ENCODE results near the gene SLC39A1. TPM values are rescaled to one million over a fixed set of nuclear protein-coding genes. Genes with fewer than 3 reads are reported as not detected.

Gene SLC39A1
- total and polyA plus RNA-seq, 2 of the 4 experiments (the other 2 are of a cell fraction), result 89.1 to 97.7 TPM

- Histone ChIP-seq H2AFZ (replicated peaks; ENCODE audit: low read length, poor library complexity) (peak overlapping the region; percentile 98), H3K56ac (ENCODE audit: extremely low read depth, insufficient read depth, low read length) (peak overlapping the region; percentile 62; the same call in 1 of the 2 replicates), H3K23ac (ENCODE audit: low read depth, low read length) (peak overlapping the region; percentile 98), H2AK9ac (replicated peaks; ENCODE audit: low read depth, low read length, poor library complexity) (peak overlapping the region; percentile 99), H3K14ac (replicated peaks; ENCODE audit: low read depth, low read length) (peak overlapping the region; percentile 97), H3K27ac (ENCODE audit: insufficient read depth, low read length) (peak overlapping the region; percentile 92), H3K79me1 (ENCODE audit: low read depth in 1 of 2, low read length in 2 of 2) (peaks cover 9 to 63% of the 10 kb centered on the region in 2 experiments), H3K9me1 (ENCODE audit: insufficient read depth, low read length) (peaks cover 13% of the 10 kb centered on the region; the same call in 1 of the 2 replicates), H3K27me3 (ENCODE audit: control insufficient read depth, insufficient read depth, low read length) (no peaks in the 10 kb centered on the region), H3K4ac (ENCODE audit: low read depth, low read length) (peak overlapping the region; percentile 96), H2BK15ac (ENCODE audit: low read depth, low read length) (no peak overlapping the region), H3K4me3 (ENCODE audit: insufficient read depth, low read depth, low read length) (peak overlapping the region; percentile 76), H3K18ac (ENCODE audit: low read depth, low read length) (peak overlapping the region; percentile 64), H4K8ac (ENCODE audit: low read depth in 2 of 2, low read length in 2 of 2) (peak overlapping the region; percentile 70 to 92; a peak in 3 of 4 replicates), H3K4me2 (ENCODE audit: low read depth, low read length) (peak overlapping the region; percentile 92), H3K36me3 (ENCODE audit: control insufficient read depth, insufficient read depth, low read length) (peaks cover 13% of the 10 kb centered on the region; the same call in 1 of the 2 replicates), H4K5ac (ENCODE audit: low read depth, low read length) (peak overlapping the region; percentile 78), H2BK5ac (ENCODE audit: low read depth, low read length, poor library complexity, severe bottlenecking) (peak overlapping the region; percentile 92), H2AK5ac (ENCODE audit: low read depth, low read length) (peak overlapping the region; percentile 96), H3K9ac (ENCODE audit: low read depth, low read length) (peak overlapping the region; percentile 92), H2BK20ac (ENCODE audit: low read depth, low read length) (peak overlapping the region; percentile 30; the same call in 1 of the 2 replicates), H3K4me1 (ENCODE audit: control insufficient read depth, insufficient read depth, low read length) (peaks cover 7% of the 10 kb centered on the region), H2BK120ac (ENCODE audit: low read depth, low read length) (peak overlapping the region; percentile 72), H4K91ac (ENCODE audit: insufficient read depth, low read depth, low read length) (peak overlapping the region; percentile 81), H3K9me3 (ENCODE audit: control insufficient read depth, insufficient read depth, low read length) (no peaks in the 10 kb centered on the region), H4K20me1 (ENCODE audit: insufficient read depth, low read length) (peaks cover 12% of the 10 kb centered on the region)
- POLR2A ChIA-PET (ENCODE audit: unreplicated experiment), result no interaction called here
- dilution Hi-C loops (cut with HindIII; ENCODE audit: low sequenced_read_pairs, unreplicated experiment), result no loop called here
- CTCF ChIA-PET, result interaction anchor here (0.6 to 2.1 kb wide), 4 partner anchors 13 to 118 kb away, joined by 3 to 10 read pairs (median 6); partner anchors contain the start of genes DENND4B and RAB13
- BruUV-seq (replicated peaks), result no TSS peak
- DNase-seq, result peak; percentile 60
- intact Hi-C loops (cut with micrococcal nuclease), result loop anchor here (2.0 kb wide), 1 partner anchor 24 kb away; the partner anchor contains the start of gene RAB13
- TF ChIP-seq USF2 (IDR thresholded peaks at IDR 0.05; ENCODE audit: low read depth, low read length) (peak; percentile 55; the same call in 1 of the 2 replicates), CEBPB (IDR thresholded peaks at IDR 0.05; ENCODE audit: low read depth, low read length) (no peak), MAZ (IDR thresholded peaks at IDR 0.05; ENCODE audit: borderline replicate concordance, low read depth, low read length) (peak; percentile 40; the same call in 1 of the 2 replicates), NFE2L2 (IDR thresholded peaks at IDR 0.05; ENCODE audit: low read depth, low read length) (no peak), POLR2A (IDR thresholded peaks at IDR 0.05; ENCODE audit: low read depth, low read length) (no peak), RCOR1 (IDR thresholded peaks at IDR 0.05; ENCODE audit: insufficient replicate concordance, low read length) (no peak), CTCF (conservative IDR thresholded peaks at IDR 0.05; ENCODE audit: low read depth, low read length) (no peak), FOS (IDR thresholded peaks at IDR 0.05; ENCODE audit: low read depth, low read length) (peak; percentile 40; the same call in 1 of the 2 replicates), BHLHE40 (IDR thresholded peaks at IDR 0.05; ENCODE audit: low read depth, low read length) (peak; percentile 33; the same call in 1 of the 2 replicates)
- 10% methylated on average over 2 of the region's 16 CpGs; no CpG with 5 or more reads in 1 of the 2 experiments for WGBS, 2 experiments (ENCODE audit: extremely low coverage in 2 of 2, insufficient read length in 1 of 2)
- ATAC-seq (ENCODE audit: low read depth), result no peak
- in situ Hi-C loops (cut with MboI; ENCODE audit: low sequenced_read_pairs), result loop anchor here (25.0 kb wide), 1 partner anchor 425 kb away; the partner anchor contains the start of genes S100A3, S100A4, S100A5 and S100A6
Observed at GRCh38 chr1:153962088-153963029, 978 bp downstream of the SLC39A1 start.
